DND-41 (cell line): ENCODE results near the gene ONECUT1.

ENCODE experiments used
- EZH2 ChIP-seq: IDR thresholded peaks from 3 replicates; pipeline ENCODE4 v1.6.1; 2012; ENCODE audit warnings: borderline replicate concordance, low read depth, mild to moderate bottlenecking, moderate library complexity, low read length, inconsistent platforms; ENCODE audit not compliant: severe bottlenecking
- TF ChIP-seq, protein P1 (sequence below): IDR thresholded peaks from 2 replicates; pipeline ENCODE4 v1.5.1; 2012; ENCODE audit warnings: borderline replicate concordance, low read length, moderate library complexity, mild to moderate bottlenecking; ENCODE audit not compliant: poor library complexity, severe bottlenecking; ENCODE audit errors: extremely low read depth

DNA sequence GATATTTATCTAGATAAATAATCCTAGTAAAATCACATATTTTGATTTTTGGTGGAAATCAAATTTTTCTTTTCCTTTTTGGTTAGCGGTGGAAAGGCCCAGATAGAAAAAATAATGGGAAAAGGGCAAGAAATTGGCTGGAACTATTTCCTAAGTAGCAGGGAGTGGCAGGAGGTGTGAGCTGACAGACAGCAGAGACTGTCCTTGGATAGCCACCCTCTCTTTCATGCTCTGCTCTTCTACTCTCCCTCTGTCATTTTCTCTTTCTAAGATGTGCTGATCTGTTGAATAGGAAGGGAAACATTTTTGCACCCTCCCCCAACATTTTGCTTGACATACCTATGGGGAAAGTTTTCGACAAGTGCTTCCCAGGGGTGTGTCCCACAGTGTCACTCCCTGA, 18.9 kb upstream of the ONECUT1 start:
- TF ChIP-seq, protein P1, sequence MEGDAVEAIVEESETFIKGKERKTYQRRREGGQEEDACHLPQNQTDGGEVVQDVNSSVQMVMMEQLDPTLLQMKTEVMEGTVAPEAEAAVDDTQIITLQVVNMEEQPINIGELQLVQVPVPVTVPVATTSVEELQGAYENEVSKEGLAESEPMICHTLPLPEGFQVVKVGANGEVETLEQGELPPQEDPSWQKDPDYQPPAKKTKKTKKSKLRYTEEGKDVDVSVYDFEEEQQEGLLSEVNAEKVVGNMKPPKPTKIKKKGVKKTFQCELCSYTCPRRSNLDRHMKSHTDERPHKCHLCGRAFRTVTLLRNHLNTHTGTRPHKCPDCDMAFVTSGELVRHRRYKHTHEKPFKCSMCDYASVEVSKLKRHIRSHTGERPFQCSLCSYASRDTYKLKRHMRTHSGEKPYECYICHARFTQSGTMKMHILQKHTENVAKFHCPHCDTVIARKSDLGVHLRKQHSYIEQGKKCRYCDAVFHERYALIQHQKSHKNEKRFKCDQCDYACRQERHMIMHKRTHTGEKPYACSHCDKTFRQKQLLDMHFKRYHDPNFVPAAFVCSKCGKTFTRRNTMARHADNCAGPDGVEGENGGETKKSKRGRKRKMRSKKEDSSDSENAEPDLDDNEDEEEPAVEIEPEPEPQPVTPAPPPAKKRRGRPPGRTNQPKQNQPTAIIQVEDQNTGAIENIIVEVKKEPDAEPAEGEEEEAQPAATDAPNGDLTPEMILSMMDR, result no peak
- no peak for TF ChIP-seq EZH2
